Left lung (tissue), 10 donors: ENCODE measurements around the gene DHX35. TPM values are rescaled to one million over a fixed set of nuclear protein-coding genes. Genes with fewer than 3 reads are reported as not detected.

ENCODE experiments used
- ATAC-seq: fragments of 200-7000 bp; cut with Tn5 transposase; one replicate; pipeline ENCODE4 v1.9.1; 2020; ENCODE audit warnings: moderate library complexity
- DNase-seq, 4 donors: peaks; one replicate each; pipeline ENCODE4 v3.0.0-alpha.2; 2013 to 2020
- H3K27ac ChIP-seq, 2 donors: fragments of 200-600 bp; sonication (generic) in 1 of 2; one replicate each; pipeline versions ENCODE4 v1.5.0 to v1.8.0; 2020 to 2021
- H3K27me3 ChIP-seq, 2 donors: fragments of 200-600 bp; sonication (generic) in 1 of 2; one replicate each; pipeline versions ENCODE4 v1.5.0 to v1.8.0; 2020 to 2021
- H3K36me3 ChIP-seq, 2 donors: fragments of 200-600 bp; sonication (generic) in 1 of 2; one replicate each; pipeline versions ENCODE4 v1.5.0 to v1.8.0; 2020 to 2021
- H3K4me1 ChIP-seq, 2 donors: fragments of 200-600 bp; one replicate each; pipeline ENCODE4 v1.8.0; 2021
- H3K4me3 ChIP-seq, 2 donors: fragments of 200-600 bp; sonication (generic) in 1 of 2; one replicate each; pipeline versions ENCODE4 v1.5.0 to v1.8.0; 2020 to 2021; ENCODE audit warnings: mild to moderate bottlenecking in 1 of 2
- H3K9me3 ChIP-seq, 2 donors: fragments of 200-600 bp; sonication (generic) in 1 of 2; one replicate each; pipeline versions ENCODE4 v1.5.0 to v1.8.0; 2020 to 2021
- CTCF ChIP-seq, 2 donors: fragments of 200-600 bp; sonication (generic) in 1 of 2; IDR thresholded peaks; one replicate each; pipeline versions ENCODE4 v1.5.0 to v1.8.0; 2021; ENCODE audit warnings: antibody characterized with exemption in 2 of 2
- intact Hi-C, 2 donors: fragments of 100-400 bp; cut with DNase I; formaldehyde crosslinking; loops; one replicate each; pipeline versions ENCODE4 v1.11.2 to v1.14.2; 2022
- polyA plus RNA-seq, 6 donors: library from polyadenylated mRNA; unstranded; fragments of 120-200 nt; gene quantifications; one replicate each; pipeline ENCODE4 v1.2.1, GENCODE V29; 2013; ENCODE audit not compliant: insufficient read length in 6 of 6
- total RNA-seq, 2 donors: library from RNA; stranded (reverse); fragmentation: NEBNext Ultra II Directional; extraction: Animal tissue kit (Norgen Biotek cat#: 25700); gene quantifications; one replicate each; pipeline ENCODE4 v1.2.1, GENCODE V29; 2021
- donor health status: DM: no; HTN: yes; CAD: no.
- donor health status: DM: no; HTN: no; CAD: no.

The DHX35 gene
- total and polyA plus RNA-seq, 8 donors, result 7.5 to 17.7 (median 16.4) TPM

GRCh38 chr20:38934530-38934929, 27.6 kb upstream of the DHX35 start:
- Histone ChIP-seq H3K9me3 (no peaks in the 10 kb centered on the region), H3K27me3 (no peaks in the 10 kb centered on the region), H3K36me3 (no peaks in the 10 kb centered on the region), H3K27ac (no peak overlapping the region), H3K4me1 (no peaks in the 10 kb centered on the region), H3K4me3 (no peak overlapping the region)
- TF ChIP-seq CTCF (IDR thresholded peaks at IDR 0.05), result no peak
- DNase-seq (no peak), ATAC-seq (no peak)
- intact Hi-C loops, result no loop called here

GRCh38 chr20:38935285-38935684, 26.9 kb upstream of the DHX35 start:
- DNase-seq (no peak), ATAC-seq (no peak)
- Histone ChIP-seq H3K4me1 (no peaks in the 10 kb centered on the region), H3K27me3 (no peaks in the 10 kb centered on the region), H3K27ac (no peak overlapping the region), H3K9me3 (no peaks in the 10 kb centered on the region), H3K4me3 (no peak overlapping the region), H3K36me3 (no peaks in the 10 kb centered on the region)
- intact Hi-C loops, result no loop called here
- TF ChIP-seq CTCF (IDR thresholded peaks at IDR 0.05), result no peak

GRCh38 chr20:38935967-38936407, 26.2 kb upstream of the DHX35 start:
- intact Hi-C loops, result no loop called here
- Histone ChIP-seq H3K9me3 (no peaks in the 10 kb centered on the region), H3K27ac (no peak overlapping the region), H3K27me3 (no peaks in the 10 kb centered on the region), H3K4me3 (no peak overlapping the region), H3K4me1 (no peaks in the 10 kb centered on the region), H3K36me3 (no peaks in the 10 kb centered on the region)
- no peak for ATAC-seq
- no peak for TF ChIP-seq CTCF (IDR thresholded peaks at IDR 0.05)
- DNase-seq, result no peak

- Histone ChIP-seq H3K36me3 (no peaks in the 10 kb centered on the region), H3K4me3 (no peak overlapping the region), H3K27ac (no peak overlapping the region), H3K4me1 (no peaks in the 10 kb centered on the region), H3K27me3 (no peaks in the 10 kb centered on the region), H3K9me3 (no peaks in the 10 kb centered on the region)
- no peak for TF ChIP-seq CTCF (IDR thresholded peaks at IDR 0.05)
- intact Hi-C loops, result no loop called here
- ATAC-seq, result no peak
- DNase-seq, result no peak
Observed at GRCh38 chr20:38937000-38937399, 25.1 kb upstream of the DHX35 start.

GRCh38 chr20:38937978-38938473, 24.1 kb upstream of the DHX35 start:
- Histone ChIP-seq H3K4me3 (no peak overlapping the region), H3K4me1 (no peaks in the 10 kb centered on the region), H3K27me3 (no peaks in the 10 kb centered on the region), H3K9me3 (no peaks in the 10 kb centered on the region), H3K27ac (no peak overlapping the region), H3K36me3 (no peaks in the 10 kb centered on the region)
- intact Hi-C loops, result no loop called here
- TF ChIP-seq CTCF (IDR thresholded peaks at IDR 0.05), result no peak
- no peak for ATAC-seq
- no peak for DNase-seq
